Measurements from ENCODE around the gene GAS2L3.
A peak's percentile ranks its signal among the peaks of the same experiment; 100 is the strongest.
"Not testable (repeated sequence)": the region's sequence is repeated elsewhere in the genome, so short reads cannot be mapped to it uniquely, and the experiment has no call there.

The GAS2L3 gene

GRCh38 chr12:100576331-100577036 is 3.0 kb downstream of the GAS2L3 start:
- DNase-seq, result no peak

- no peak for DNase-seq
Observed at GRCh38 chr12:100578923-100579322, 5.4 kb downstream of the GAS2L3 start.

GRCh38 chr12:100579844-100580243 is 6.4 kb downstream of the GAS2L3 start:
- no peak for DNase-seq

- no peak for DNase-seq
Observed at GRCh38 chr12:100584256-100584655, 10.8 kb downstream of the GAS2L3 start.

- no peak for DNase-seq
Observed at GRCh38 chr12:100591979-100592378, 18.5 kb downstream of the GAS2L3 start.

- no peak for DNase-seq
Observed at GRCh38 chr12:100593490-100593889, 20.0 kb downstream of the GAS2L3 start.

GRCh38 chr12:100601626-100602025 is 28.1 kb downstream of the GAS2L3 start:
- DNase-seq, result no peak

GRCh38 chr12:100602997-100603396 is 29.5 kb downstream of the GAS2L3 start:
- not testable (repeated sequence) for DNase-seq

- DNase-seq, result no peak
Observed at GRCh38 chr12:100608776-100609175, 35.3 kb downstream of the GAS2L3 start.

GRCh38 chr12:100610666-100611430 is 37.4 kb downstream of the GAS2L3 start:
- DNase-seq, result no peak

GRCh38 chr12:100612606-100613005 is 39.1 kb downstream of the GAS2L3 start:
- DNase-seq, result no peak

GRCh38 chr12:100624571-100624970 is 51.1 kb downstream of the GAS2L3 start:
- DNase-seq, result no peak

- DNase-seq, result no peak
Observed at GRCh38 chr12:100632445-100632892, 59.0 kb downstream of the GAS2L3 start.

GRCh38 chr12:100633082-100633785 is 59.8 kb downstream of the GAS2L3 start:
- DNase-seq, result not testable (repeated sequence)

GRCh38 chr12:100643246-100643645 is 69.8 kb downstream of the GAS2L3 start:
- no peak for DNase-seq

- DNase-seq, result no peak
Observed at GRCh38 chr12:100646896-100647295, 73.4 kb downstream of the GAS2L3 start.

GRCh38 chr12:100651108-100651507 is 77.6 kb downstream of the GAS2L3 start:
- DNase-seq, result no peak

- no peak for DNase-seq
Observed at GRCh38 chr12:100651694-100652093, 78.2 kb downstream of the GAS2L3 start.

GRCh38 chr12:100652488-100652887 is 79.0 kb downstream of the GAS2L3 start:
- no peak for DNase-seq

GRCh38 chr12:100656141-100656540 is 82.7 kb downstream of the GAS2L3 start:
- no peak for DNase-seq

GRCh38 chr12:100656856-100657255 is 83.4 kb downstream of the GAS2L3 start:
- DNase-seq, result peak; percentile 87

GRCh38 chr12:100661300-100661951 is 87.9 kb downstream of the GAS2L3 start:
- no peak for DNase-seq

GRCh38 chr12:100666588-100666987 is 93.1 kb downstream of the GAS2L3 start:
- DNase-seq, result no peak
